Gastrocnemius medialis (tissue), 4 donors: ENCODE measurements around the gene NKD1. TPM values are rescaled to one million over a fixed set of nuclear protein-coding genes. Genes with fewer than 3 reads are reported as not detected.

Experiments used
- ATAC-seq, 2 donors: fragments of 150-250 bp; one replicate each; pipeline ENCODE4 v1.9.1; 2016
- DNase-seq, 2 donors: peaks; one replicate each; pipeline ENCODE4 v3.0.0-alpha.2; 2019
- H3K27ac ChIP-seq, 4 donors: fragments of 200-600 bp; sonication (generic); 1 replicate in 1 of 4; 2 replicates in 3 of 4; pipeline ENCODE4 v1.5.1; 2016 to 2018; ENCODE audit warnings: mild to moderate bottlenecking in 2 of 4, moderate library complexity in 1 of 4
- H3K27me3 ChIP-seq, 3 donors: fragments of 200-600 bp; sonication (generic) in 2 of 3; 1 replicate in 1 of 3; 2 replicates in 2 of 3; pipeline versions ENCODE4 v1.5.1 to v1.6.0; 2016 to 2019; ENCODE audit warnings: mild to moderate bottlenecking in 1 of 3, moderate library complexity in 1 of 3
- H3K36me3 ChIP-seq, 2 donors: fragments of 200-600 bp; sonication (generic) in 1 of 2; one replicate each; pipeline ENCODE4 v1.5.1; 2017 to 2018
- H3K4me1 ChIP-seq, 2 donors: fragments of 200-600 bp; sonication (generic) in 1 of 2; one replicate each; pipeline ENCODE4 v1.5.1; 2016 to 2017; ENCODE audit warnings: mild to moderate bottlenecking in 2 of 2
- H3K4me3 ChIP-seq, 4 donors: fragments of 200-600 bp; sonication (generic) in 3 of 4; 1 replicate in 1 of 4; 2 replicates in 3 of 4; pipeline ENCODE4 v1.5.1; 2016 to 2019; ENCODE audit warnings: mild to moderate bottlenecking in 2 of 4
- H3K9me3 ChIP-seq, 3 donors: fragments of 200-600 bp; sonication (generic) in 2 of 3; 1 replicate in 1 of 3; 2 replicates in 2 of 3; pipeline ENCODE4 v1.5.1; 2016 to 2019
- POLR2A ChIP-seq, 2 donors: fragments of 450-650 bp; IDR thresholded peaks; one replicate each; pipeline ENCODE4 v1.6.1; 2017; ENCODE audit warnings: antibody characterized with exemption in 2 of 2, mild to moderate bottlenecking in 2 of 2, moderate library complexity in 2 of 2
- in situ Hi-C, 4 donors: fragments of 200-750 bp; cut with MboI; loops; one replicate each; pipeline versions ENCODE4 v1.15.0 to v1.8.0; 2017; ENCODE audit warnings: low sequenced_read_pairs in 4 of 4
- intact Hi-C: fragments of 100-400 bp; cut with DNase I; formaldehyde crosslinking; loops from one replicate; pipeline ENCODE4 v1.15.1; 2023; ENCODE audit warnings: low total_unique reads
- total RNA-seq, 4 donors: library from RNA; depleted of rRNA; stranded (reverse); fragments of >200 nt; gene quantifications; one replicate each; pipeline versions ENCODE4 v1.1.0 to v1.2.3, GENCODE V29; 2016
- TF ChIP-seq, protein P1 (sequence below), 5 experiments: fragments of 450-650 bp in 3 of 5; fragments of 200-600 bp in 2 of 5; sonication (generic) in 2 of 5; IDR thresholded peaks in 4 of 5; conservative IDR thresholded peaks in 1 of 5; 1 replicate in 4 of 5; 2 replicates in 1 of 5; pipeline ENCODE4 v1.5.1; 2016 to 2019; ENCODE audit warnings: antibody characterized with exemption in 5 of 5, mild to moderate bottlenecking in 3 of 5, moderate library complexity in 3 of 5

Gene NKD1
- total RNA-seq, 4 donors from 2014 or later: 0.10 to 0.75 (median 0.19) TPM

DNA sequence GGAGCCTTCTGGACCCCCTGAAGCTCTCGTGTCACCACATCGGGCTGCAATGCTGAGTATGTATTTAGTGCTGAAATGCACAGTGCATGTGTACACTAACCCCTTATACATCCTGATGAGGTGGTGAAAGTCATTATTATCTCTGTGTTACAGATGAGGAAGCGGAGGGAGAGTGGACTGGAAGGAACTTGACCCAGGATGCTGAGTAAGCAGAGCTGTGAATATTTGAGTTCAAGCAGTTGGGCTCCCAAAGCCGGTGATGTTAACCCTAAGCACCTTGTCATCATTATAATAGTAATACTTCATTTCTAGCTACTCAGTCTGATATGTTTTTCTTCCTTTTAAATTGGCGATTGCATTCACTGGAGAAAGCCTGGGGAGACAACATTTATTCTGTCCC lies 25.9 kb upstream of the NKD1 start:
- in situ Hi-C loops: no loop called here
- DNase-seq (no peak), ATAC-seq (no peak)
- no peaks in the 10 kb centered on the region for H3K36me3 ChIP-seq
- H3K4me1 ChIP-seq: no peaks in the 10 kb centered on the region
- H3K27me3 ChIP-seq: peaks cover 0 to 8% (median 0%) of the 10 kb centered on the region in 3 donors
- H3K4me3 ChIP-seq: no peak overlapping the region
- no peaks in the 10 kb centered on the region for H3K9me3 ChIP-seq
- no peak overlapping the region for H3K27ac ChIP-seq
- TF ChIP-seq, protein P1, sequence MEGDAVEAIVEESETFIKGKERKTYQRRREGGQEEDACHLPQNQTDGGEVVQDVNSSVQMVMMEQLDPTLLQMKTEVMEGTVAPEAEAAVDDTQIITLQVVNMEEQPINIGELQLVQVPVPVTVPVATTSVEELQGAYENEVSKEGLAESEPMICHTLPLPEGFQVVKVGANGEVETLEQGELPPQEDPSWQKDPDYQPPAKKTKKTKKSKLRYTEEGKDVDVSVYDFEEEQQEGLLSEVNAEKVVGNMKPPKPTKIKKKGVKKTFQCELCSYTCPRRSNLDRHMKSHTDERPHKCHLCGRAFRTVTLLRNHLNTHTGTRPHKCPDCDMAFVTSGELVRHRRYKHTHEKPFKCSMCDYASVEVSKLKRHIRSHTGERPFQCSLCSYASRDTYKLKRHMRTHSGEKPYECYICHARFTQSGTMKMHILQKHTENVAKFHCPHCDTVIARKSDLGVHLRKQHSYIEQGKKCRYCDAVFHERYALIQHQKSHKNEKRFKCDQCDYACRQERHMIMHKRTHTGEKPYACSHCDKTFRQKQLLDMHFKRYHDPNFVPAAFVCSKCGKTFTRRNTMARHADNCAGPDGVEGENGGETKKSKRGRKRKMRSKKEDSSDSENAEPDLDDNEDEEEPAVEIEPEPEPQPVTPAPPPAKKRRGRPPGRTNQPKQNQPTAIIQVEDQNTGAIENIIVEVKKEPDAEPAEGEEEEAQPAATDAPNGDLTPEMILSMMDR (IDR thresholded peaks at IDR 0.05 in 4 of 5, conservative IDR thresholded peaks at IDR 0.05 in 1 of 5): no peak
- no peak for TF ChIP-seq POLR2A (IDR thresholded peaks at IDR 0.05)
- intact Hi-C loops: no loop called here

DNA sequence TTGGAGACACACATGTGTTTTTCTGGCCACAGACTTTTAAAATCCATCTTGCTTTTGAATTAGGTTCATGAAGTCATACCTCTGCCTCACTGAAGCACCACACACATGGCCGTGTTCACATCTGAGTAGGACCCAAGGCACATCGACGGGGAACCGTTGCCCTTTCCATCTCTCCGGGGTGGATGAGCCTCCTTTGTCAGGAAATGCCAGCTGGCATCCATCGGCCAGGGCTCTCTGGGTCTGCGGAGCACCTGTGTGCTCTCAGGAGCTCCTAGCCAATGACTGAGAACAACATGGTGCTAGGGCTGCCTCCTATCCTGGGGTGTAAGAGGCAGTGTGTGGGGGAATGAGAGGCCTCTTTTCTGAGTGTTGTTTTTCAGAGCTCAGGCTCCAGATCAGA lies 24.5 kb upstream of the NKD1 start:
- no peaks in the 10 kb centered on the region for H3K4me1 ChIP-seq
- H3K27me3 ChIP-seq: peaks cover 0 to 8% (median 0%) of the 10 kb centered on the region in 3 donors
- H3K27ac ChIP-seq: no peak overlapping the region
- H3K4me3 ChIP-seq: no peak overlapping the region
- no peaks in the 10 kb centered on the region for H3K36me3 ChIP-seq
- no peak for TF ChIP-seq POLR2A (IDR thresholded peaks at IDR 0.05)
- TF ChIP-seq, protein P1 (IDR thresholded peaks at IDR 0.05 in 4 of 5, conservative IDR thresholded peaks at IDR 0.05 in 1 of 5): no peak
- ATAC-seq: no peak
- DNase-seq: no peak
- H3K9me3 ChIP-seq: no peaks in the 10 kb centered on the region
- in situ Hi-C loops: no loop called here
- intact Hi-C loops: no loop called here

DNA sequence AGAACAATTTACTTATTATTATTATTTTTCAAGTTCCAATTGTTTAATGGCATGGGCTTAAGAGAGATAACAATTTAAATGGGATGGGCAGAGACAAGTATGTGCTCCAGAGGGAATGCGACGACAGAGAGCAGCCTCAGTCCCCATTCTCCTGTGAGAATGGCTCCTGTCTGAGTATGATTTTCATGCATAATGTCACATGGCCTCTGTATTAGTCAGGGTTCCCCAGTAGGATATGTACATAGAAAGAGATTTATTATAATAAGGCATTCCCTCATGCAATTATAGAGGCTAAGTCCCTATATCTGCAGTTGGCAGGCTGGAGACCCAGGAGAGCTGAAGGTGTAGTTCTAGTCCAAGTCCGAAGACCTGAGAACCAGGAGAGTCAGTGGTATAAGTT lies 22.9 kb upstream of the NKD1 start:
- Histone ChIP-seq H3K9me3 (no peaks in the 10 kb centered on the region), H3K4me3 (no peak overlapping the region), H3K4me1 (no peaks in the 10 kb centered on the region), H3K27ac (no peak overlapping the region), H3K27me3 (peaks cover 0 to 8% (median 0%) of the 10 kb centered on the region in 3 donors), H3K36me3 (no peaks in the 10 kb centered on the region)
- intact Hi-C loops: no loop called here
- TF ChIP-seq POLR2A (IDR thresholded peaks at IDR 0.05): no peak
- TF ChIP-seq, protein P1 (IDR thresholded peaks at IDR 0.05 in 4 of 5, conservative IDR thresholded peaks at IDR 0.05 in 1 of 5): no peak
- no peak for DNase-seq
- ATAC-seq: no peak
- in situ Hi-C loops: no loop called here

DNA sequence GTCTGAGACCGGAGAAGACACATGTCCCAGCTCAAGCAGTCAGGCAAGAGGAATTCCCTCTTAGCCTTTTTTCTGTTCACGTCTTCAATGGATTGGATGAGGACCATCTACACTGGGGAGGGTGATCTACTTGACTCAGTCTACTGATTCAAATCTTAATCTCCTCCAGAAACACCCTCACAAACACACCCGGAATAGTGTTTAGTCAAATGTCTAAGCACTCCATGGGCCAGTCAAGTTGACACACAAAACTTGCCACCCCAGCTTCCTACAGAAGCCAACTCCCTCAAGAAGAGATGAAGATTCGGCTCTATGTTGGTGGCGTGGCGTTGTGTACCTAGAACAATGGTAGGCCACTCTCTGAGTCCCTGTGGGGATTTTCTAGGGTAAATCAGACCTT lies 22.5 kb upstream of the NKD1 start:
- no peak for TF ChIP-seq POLR2A (IDR thresholded peaks at IDR 0.05)
- TF ChIP-seq, protein P1 (IDR thresholded peaks at IDR 0.05 in 4 of 5, conservative IDR thresholded peaks at IDR 0.05 in 1 of 5): no peak
- in situ Hi-C loops (no loop called here), intact Hi-C loops (no loop called here)
- no peaks in the 10 kb centered on the region for H3K36me3 ChIP-seq
- DNase-seq (no peak), ATAC-seq (no peak)
- no peak overlapping the region for H3K4me3 ChIP-seq
- H3K4me1 ChIP-seq: no peaks in the 10 kb centered on the region
- H3K27ac ChIP-seq: no peak overlapping the region
- peaks cover 0 to 5% (median 0%) of the 10 kb centered on the region in 3 donors for H3K27me3 ChIP-seq
- H3K9me3 ChIP-seq: no peaks in the 10 kb centered on the region

GRCh38 chr16:50526249-50526648 lies 21.9 kb upstream of the NKD1 start:
- no peak for DNase-seq
- Histone ChIP-seq H3K27me3 (peaks cover 0 to 5% (median 0%) of the 10 kb centered on the region in 3 donors), H3K4me1 (no peaks in the 10 kb centered on the region), H3K4me3 (no peak overlapping the region), H3K27ac (no peak overlapping the region), H3K36me3 (no peaks in the 10 kb centered on the region), H3K9me3 (no peaks in the 10 kb centered on the region)
- intact Hi-C loops: no loop called here
- TF ChIP-seq, protein P1 (IDR thresholded peaks at IDR 0.05 in 4 of 5, conservative IDR thresholded peaks at IDR 0.05 in 1 of 5): no peak
- no peak for TF ChIP-seq POLR2A (IDR thresholded peaks at IDR 0.05)
- in situ Hi-C loops: no loop called here
- ATAC-seq: no peak
